Measurements from ENCODE around the gene ACVR1B.
"Not testable (repeated sequence)": the region's sequence is repeated elsewhere in the genome, so short reads cannot be mapped to it uniquely, and the experiment has no call there.

Gene ACVR1B

GRCh38 chr12:51972422-51972812 lies 20.9 kb downstream of the ACVR1B start:
- DNase-seq: no peak

GRCh38 chr12:51972849-51973273 lies 21.4 kb downstream of the ACVR1B start:
- DNase-seq: no peak

- DNase-seq: no peak
Observed at GRCh38 chr12:51973560-51973959, 22.1 kb downstream of the ACVR1B start.

- no peak for DNase-seq
Observed at GRCh38 chr12:51974646-51975045, 23.1 kb downstream of the ACVR1B start.

- no peak for DNase-seq
Observed at GRCh38 chr12:51975196-51975595, 23.7 kb downstream of the ACVR1B start.

- DNase-seq: no peak
Observed at GRCh38 chr12:51976376-51977160, 25.1 kb downstream of the ACVR1B start.

GRCh38 chr12:51977320-51977753 lies 25.8 kb downstream of the ACVR1B start:
- DNase-seq: no peak

GRCh38 chr12:51979306-51979705 lies 27.8 kb downstream of the ACVR1B start:
- not testable (repeated sequence) for DNase-seq

- peak; percentile 58 for DNase-seq
Observed at GRCh38 chr12:51980051-51980808, 28.7 kb downstream of the ACVR1B start.

- no peak for DNase-seq
Observed at GRCh38 chr12:51980809-51981127, 29.3 kb downstream of the ACVR1B start.

GRCh38 chr12:51984657-51985056 lies 33.2 kb downstream of the ACVR1B start:
- DNase-seq: no peak

GRCh38 chr12:51985154-51985835 lies 33.8 kb downstream of the ACVR1B start:
- no peak for DNase-seq

- DNase-seq: no peak
Observed at GRCh38 chr12:51986834-51987233, 35.3 kb downstream of the ACVR1B start.

GRCh38 chr12:51992246-51992645 lies 40.7 kb downstream of the ACVR1B start:
- DNase-seq: no peak

- no peak for DNase-seq
Observed at GRCh38 chr12:51994539-51994820, 43.0 kb downstream of the ACVR1B start.

GRCh38 chr12:51994959-51995358 lies 43.5 kb downstream of the ACVR1B start:
- DNase-seq: no peak

- DNase-seq: no peak
Observed at GRCh38 chr12:51997136-51997535, 45.6 kb downstream of the ACVR1B start.

GRCh38 chr12:52003016-52003550 lies 51.6 kb downstream of the ACVR1B start:
- no peak for DNase-seq

- DNase-seq: no peak
Observed at GRCh38 chr12:52003591-52003990, 52.1 kb downstream of the ACVR1B start.

GRCh38 chr12:52004042-52004648 lies 52.6 kb downstream of the ACVR1B start:
- DNase-seq: peak; percentile 47

GRCh38 chr12:52005218-52005902 lies 53.9 kb downstream of the ACVR1B start:
- DNase-seq: no peak

GRCh38 chr12:52005903-52006703 lies 54.6 kb downstream of the ACVR1B start:
- DNase-seq: no peak
